Fibroblast of villous mesenchyme (primary cell): ENCODE data around the gene RETREG2. TPM values are rescaled to one million over a fixed set of nuclear protein-coding genes. Genes with fewer than 3 reads are reported as not detected.

Experiments
- DNase-seq: peaks from one replicate; pipeline ENCODE4 v3.0.0-alpha.2; 2010; ENCODE audit warnings: low read depth
- H3K4me3 ChIP-seq: 2 replicates; pipeline ENCODE4 v1.5.1; 2011; ENCODE audit warnings: low read depth, mild to moderate bottlenecking, low read length
- CTCF ChIP-seq: IDR thresholded peaks from 2 replicates; pipeline ENCODE4 v1.5.1; 2012; ENCODE audit warnings: low read depth, mild to moderate bottlenecking, low read length; ENCODE audit not compliant: insufficient read depth
- total RNA-seq: library from RNA; depleted of rRNA; stranded (reverse); fragments of >200 nt; gene quantifications from 2 replicates; pipeline ENCODE4 v1.2.3, GENCODE V29; 2012

The RETREG2 gene
- total RNA-seq, 1 donor, result 57.4 TPM

- no peak overlapping the region for H3K4me3 ChIP-seq
- TF ChIP-seq CTCF, result no peak
- DNase-seq, result no peak
These were observed 37.4 kb upstream of the RETREG2 start for GRCh38 chr2:219140722-219141121.

DNA sequence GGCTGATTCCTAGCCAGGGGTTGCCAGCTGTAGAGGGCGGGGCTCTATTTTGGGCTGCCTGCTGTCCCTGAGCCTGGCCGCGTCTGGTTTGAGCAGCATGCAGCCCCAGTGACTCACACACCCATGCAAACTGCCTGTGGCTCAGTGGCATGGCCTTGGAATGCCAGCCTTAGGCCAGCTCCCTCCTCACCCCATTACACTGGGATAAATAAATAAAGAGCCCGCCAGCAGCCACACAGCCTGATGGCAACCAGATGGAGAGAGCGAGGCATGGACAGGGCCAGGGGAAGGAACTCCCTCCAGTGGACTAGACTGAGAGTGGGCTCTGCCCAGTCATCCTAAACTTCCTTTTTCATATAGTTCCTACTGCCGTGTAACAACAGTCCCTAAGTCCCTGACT lies 35.7 kb upstream of the RETREG2 start:
- DNase-seq, result peak; percentile 86
- no peak overlapping the region for H3K4me3 ChIP-seq
- peak; percentile 46 for TF ChIP-seq CTCF

DNA sequence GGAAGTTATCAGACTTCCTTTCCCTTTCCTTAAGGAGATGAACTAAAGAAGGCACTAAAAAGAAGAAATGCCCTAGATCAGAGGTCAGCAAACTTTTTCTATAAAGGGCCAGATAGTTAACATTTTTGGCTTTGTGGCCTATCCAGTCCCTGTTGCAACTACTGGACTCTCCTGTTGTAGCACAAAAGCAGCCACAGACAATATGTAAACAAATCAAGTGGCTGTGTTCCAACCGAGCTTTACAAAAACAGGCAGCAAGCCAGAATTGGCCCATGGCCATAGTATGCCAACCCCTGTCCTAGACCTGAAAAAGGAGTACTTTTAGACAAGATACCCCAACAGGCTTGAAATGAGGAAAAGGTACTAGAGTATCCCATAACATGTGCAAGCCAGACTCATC lies 28.4 kb upstream of the RETREG2 start:
- DNase-seq, result peak; percentile 69

GRCh38 chr2:219155054-219155644 lies 22.9 kb upstream of the RETREG2 start:
- H3K4me3 ChIP-seq, result no peak overlapping the region
- DNase-seq, result peak; percentile 76
- TF ChIP-seq CTCF, result peak; percentile 47

More for the DNA sequence above, 28.4 kb upstream of the RETREG2 start:
- H3K4me3 ChIP-seq, result no peak overlapping the region
- TF ChIP-seq CTCF, result no peak

DNA sequence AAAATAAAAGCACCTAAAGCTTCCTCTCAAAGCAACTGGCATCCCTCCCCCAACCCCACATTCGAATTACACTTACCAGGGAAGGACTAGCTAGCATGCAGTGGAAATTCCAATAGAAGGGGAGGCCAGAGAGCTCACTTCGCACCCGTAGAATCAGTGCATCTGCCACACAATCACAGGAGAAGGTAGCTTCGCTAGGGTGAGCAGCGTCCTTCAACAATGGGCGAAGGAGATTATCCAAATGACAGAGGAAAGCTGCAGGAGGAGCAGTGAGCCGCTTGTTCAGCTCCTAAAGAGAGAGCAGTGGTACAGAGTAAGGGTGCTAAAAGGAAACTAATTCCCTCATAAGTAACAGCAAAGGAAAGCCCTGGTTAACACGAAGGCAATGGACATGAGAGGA lies 20.7 kb upstream of the RETREG2 start:
- H3K4me3 ChIP-seq, result no peak overlapping the region
- no peak for DNase-seq
- TF ChIP-seq CTCF, result no peak

DNA sequence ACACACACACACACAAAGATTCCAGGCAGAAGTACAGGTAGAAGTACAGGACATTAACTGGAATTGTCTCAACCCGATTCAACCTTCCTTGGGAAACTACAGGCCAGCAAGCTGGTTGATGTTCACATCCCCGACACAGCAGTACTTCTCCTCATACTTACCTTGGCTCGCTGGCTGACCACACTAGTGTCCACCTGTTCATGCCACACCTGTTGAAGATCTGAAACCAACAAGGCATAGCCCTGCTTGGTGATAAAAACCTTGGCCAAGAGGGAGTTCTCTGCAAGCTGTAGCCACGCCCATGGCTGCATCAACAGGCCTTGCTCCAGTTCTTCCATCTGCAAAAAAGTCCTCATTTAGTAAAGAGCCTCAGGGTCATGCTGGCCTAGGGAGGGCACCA lies 20.1 kb upstream of the RETREG2 start:
- no peak overlapping the region for H3K4me3 ChIP-seq
- DNase-seq, result no peak
- no peak for TF ChIP-seq CTCF

- H3K4me3 ChIP-seq, result no peak overlapping the region
- DNase-seq, result no peak
- TF ChIP-seq CTCF, result no peak
These were observed 19.5 kb upstream of the RETREG2 start for GRCh38 chr2:219158586-219158985.
